AG10803 (cell line): ENCODE measurements around the gene KIF25.

Experiments
- DNase-seq: peaks from one replicate; pipeline ENCODE4 v3.0.0; 2010; ENCODE audit warnings: low read depth
- H3K4me3 ChIP-seq: 2 replicates; pipeline ENCODE4 v1.5.1; 2011; ENCODE audit warnings: mild to moderate bottlenecking, low read length, control low read depth
- CTCF ChIP-seq: conservative IDR thresholded peaks from 2 replicates; pipeline ENCODE4 v1.5.1; 2011; ENCODE audit warnings: mild to moderate bottlenecking, low read length, control low read depth, inconsistent platforms

Gene KIF25

GRCh38 chr6:168017629-168018028, 20.2 kb downstream of the KIF25 start:
- TF ChIP-seq CTCF, result no peak
- H3K4me3 ChIP-seq, result no peak overlapping the region
- DNase-seq, result no peak

GRCh38 chr6:168018664-168019063, 21.2 kb downstream of the KIF25 start:
- DNase-seq, result no peak
- TF ChIP-seq CTCF, result no peak
- no peak overlapping the region for H3K4me3 ChIP-seq

- TF ChIP-seq CTCF, result no peak
- H3K4me3 ChIP-seq, result no peak overlapping the region
- DNase-seq, result no peak
Observed at GRCh38 chr6:168020242-168020641, 22.8 kb downstream of the KIF25 start.

- H3K4me3 ChIP-seq, result no peak overlapping the region
- DNase-seq, result no peak
- TF ChIP-seq CTCF, result no peak
Observed at GRCh38 chr6:168021581-168021980, 24.1 kb downstream of the KIF25 start.

- H3K4me3 ChIP-seq, result no peak overlapping the region
- no peak for DNase-seq
- no peak for TF ChIP-seq CTCF
Observed at GRCh38 chr6:168022488-168023321, 25.2 kb downstream of the KIF25 start.

- H3K4me3 ChIP-seq, result no peak overlapping the region
- no peak for TF ChIP-seq CTCF
Observed at GRCh38 chr6:168024951-168025510, 27.6 kb downstream of the KIF25 start.

More at GRCh38 chr6:168024951-168025510, 27.6 kb downstream of the KIF25 start:
- DNase-seq, result no peak
